VCaP (cell line): ENCODE results near the gene KMT2B.

ENCODE experiments used
- H3K27ac ChIP-seq: fragments of 450-650 bp; 2 replicates; pipeline ENCODE4 v1.5.1; 2017
- CTCF ChIP-seq: fragments of 450-650 bp; conservative IDR thresholded peaks from 2 replicates; pipeline ENCODE4 v1.5.1; 2017; ENCODE audit warnings: mild to moderate bottlenecking, moderate library complexity

The KMT2B gene

GRCh38 chr19:35714601-35715354, 3.0 kb upstream of the KMT2B start:
- H3K27ac ChIP-seq: peak overlapping the region; percentile 98
- TF ChIP-seq CTCF: peak; percentile 28; the same call in 1 of the 2 replicates

GRCh38 chr19:35715355-35715809, 2.4 kb upstream of the KMT2B start:
- peak overlapping the region; percentile 98 for H3K27ac ChIP-seq
- no peak for TF ChIP-seq CTCF

GRCh38 chr19:35715981-35716800, 1.6 kb upstream of the KMT2B start:
- peak overlapping the region; percentile 98 for H3K27ac ChIP-seq
- no peak for TF ChIP-seq CTCF

- TF ChIP-seq CTCF: peak; percentile 98
- H3K27ac ChIP-seq: peak overlapping the region; percentile 98
Measured at GRCh38 chr19:35716801-35717664, 770 bp upstream of the KMT2B start.

GRCh38 chr19:35718345-35719041, 690 bp downstream of the KMT2B start:
- no peak for TF ChIP-seq CTCF
- peak overlapping the region; percentile 98 for H3K27ac ChIP-seq

- TF ChIP-seq CTCF: no peak
- peak overlapping the region; percentile 98 for H3K27ac ChIP-seq
Measured at GRCh38 chr19:35719402-35720162, 1.8 kb downstream of the KMT2B start.
